Cardiac muscle cell (in vitro differentiated cells and primary cell): ENCODE measurements around the gene GUK1. TPM values are rescaled to one million over a fixed set of nuclear protein-coding genes. Genes with fewer than 3 reads are reported as not detected.
A peak's percentile ranks its signal among the peaks of the same experiment; 100 is the strongest.

ENCODE experiments used
- DNase-seq, 2 donors: peaks; one replicate each; pipeline versions ENCODE4 v3.0.0 to v3.0.0-alpha.2; 2010 to 2017; ENCODE audit warnings: low read depth in 1 of 2, low spot score in 1 of 2
- H3K27ac ChIP-seq: fragments of 200-600 bp; sonication (generic); 2 replicates; pipeline ENCODE4 v1.5.1; 2016
- H3K27me3 ChIP-seq: fragments of 200-600 bp; sonication (generic); 2 replicates; pipeline ENCODE4 v1.6.0; 2016; ENCODE audit warnings: control low read depth
- H3K36me3 ChIP-seq: fragments of 200-600 bp; sonication (generic); 2 replicates; pipeline ENCODE4 v1.5.1; 2016; ENCODE audit warnings: control low read depth
- H3K4me1 ChIP-seq: fragments of 200-600 bp; sonication (generic); 2 replicates; pipeline ENCODE4 v1.8.1; 2017; ENCODE audit warnings: low read depth, mild to moderate bottlenecking, mixed run types
- H3K4me3 ChIP-seq: fragments of 200-600 bp; sonication (generic); 2 replicates; pipeline ENCODE4 v1.5.1; 2016; ENCODE audit warnings: mild to moderate bottlenecking
- H3K9me3 ChIP-seq: fragments of 200-600 bp; sonication (generic); 2 replicates; pipeline ENCODE4 v1.5.1; 2017; ENCODE audit warnings: low read depth, mild to moderate bottlenecking, control low read depth
- CTCF ChIP-seq: IDR thresholded peaks from 2 replicates; pipeline ENCODE4 v1.5.1; 2012; ENCODE audit warnings: low read depth, mild to moderate bottlenecking, low read length
- polyA plus RNA-seq: library from polyadenylated mRNA; unstranded; fragments of >200 nt; fragmentation: Nextera tagmentation; extraction: Ambion mirVana; gene quantifications from 2 replicates; pipeline ENCODE4 v1.2.1, GENCODE V29; 2016
- total RNA-seq: library from RNA; depleted of rRNA; stranded (reverse); fragments of >200 nt; gene quantifications from 2 replicates; pipeline ENCODE4 v1.2.3, GENCODE V29; 2016

GUK1 gene
- total and polyA plus RNA-seq, 2 experiments from 2014 or later, result 354 to 450 TPM

DNA sequence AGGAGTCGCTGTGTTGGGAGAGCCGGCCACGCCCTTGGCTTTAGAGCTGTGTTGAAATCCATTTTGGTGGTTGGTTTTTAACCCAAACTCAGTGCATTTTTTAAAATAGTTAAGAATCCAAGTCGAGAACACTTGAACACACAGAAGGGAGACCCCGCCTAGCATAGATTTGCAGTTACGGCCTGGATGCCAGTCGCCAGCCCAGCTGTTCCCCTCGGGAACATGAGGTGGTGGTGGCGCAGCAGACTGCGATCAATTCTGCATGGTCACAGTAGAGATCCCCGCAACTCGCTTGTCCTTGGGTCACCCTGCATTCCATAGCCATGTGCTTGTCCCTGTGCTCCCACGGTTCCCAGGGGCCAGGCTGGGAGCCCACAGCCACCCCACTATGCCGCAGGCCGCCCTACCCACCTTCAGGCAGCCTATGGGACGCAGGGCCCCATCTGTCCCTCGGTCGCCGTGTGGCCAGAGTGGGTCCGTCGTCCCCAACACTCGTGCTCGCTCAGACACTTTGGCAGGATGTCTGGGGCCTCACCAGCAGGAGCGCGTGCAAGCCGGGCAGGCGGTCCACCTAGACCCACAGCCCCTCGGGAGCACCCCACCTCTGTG lies 41.7 kb upstream of the GUK1 start:
- no peak for DNase-seq
- Histone ChIP-seq H3K4me3 (no peak overlapping the region), H3K36me3 (peaks cover 27% of the 10 kb centered on the region), H3K9me3 (no peaks in the 10 kb centered on the region), H3K27ac (no peak overlapping the region), H3K27me3 (no peaks in the 10 kb centered on the region), H3K4me1 (no peaks in the 10 kb centered on the region)
- TF ChIP-seq CTCF, result no peak

GRCh38 chr1:228099331-228099732 lies 40.7 kb upstream of the GUK1 start:
- no peaks in the 10 kb centered on the region for H3K9me3 ChIP-seq
- H3K27me3 ChIP-seq, result no peaks in the 10 kb centered on the region
- DNase-seq, result no peak
- H3K27ac ChIP-seq, result peak overlapping the region; percentile 19
- H3K4me3 ChIP-seq, result no peak overlapping the region
- TF ChIP-seq CTCF, result no peak
- no peaks in the 10 kb centered on the region for H3K4me1 ChIP-seq
- H3K36me3 ChIP-seq, result peaks cover 27% of the 10 kb centered on the region

- H3K4me1 ChIP-seq, result no peaks in the 10 kb centered on the region
- no peak for TF ChIP-seq CTCF
- H3K36me3 ChIP-seq, result peaks cover 27% of the 10 kb centered on the region
- H3K27me3 ChIP-seq, result no peaks in the 10 kb centered on the region
- no peaks in the 10 kb centered on the region for H3K9me3 ChIP-seq
- no peak for DNase-seq
- H3K4me3 ChIP-seq, result no peak overlapping the region
- H3K27ac ChIP-seq, result no peak overlapping the region
Observed at GRCh38 chr1:228100822-228101613, 39.1 kb upstream of the GUK1 start.

GRCh38 chr1:228101614-228101993 lies 38.5 kb upstream of the GUK1 start:
- TF ChIP-seq CTCF, result no peak
- H3K27me3 ChIP-seq, result no peaks in the 10 kb centered on the region
- peaks cover 27% of the 10 kb centered on the region for H3K36me3 ChIP-seq
- no peak overlapping the region for H3K27ac ChIP-seq
- no peaks in the 10 kb centered on the region for H3K4me1 ChIP-seq
- peak overlapping the region; percentile 92 for H3K4me3 ChIP-seq
- no peaks in the 10 kb centered on the region for H3K9me3 ChIP-seq
- DNase-seq, result no peak

GRCh38 chr1:228101994-228102790 lies 37.9 kb upstream of the GUK1 start:
- peak; percentile 30 to 51 for DNase-seq
- H3K27ac ChIP-seq, result peak overlapping the region; percentile 90
- H3K4me1 ChIP-seq, result no peaks in the 10 kb centered on the region
- TF ChIP-seq CTCF, result peak; percentile 15
- peaks cover 30% of the 10 kb centered on the region for H3K36me3 ChIP-seq
- H3K27me3 ChIP-seq, result no peaks in the 10 kb centered on the region
- H3K4me3 ChIP-seq, result peak overlapping the region; percentile 92
- H3K9me3 ChIP-seq, result no peaks in the 10 kb centered on the region
